Right atrium auricular region (tissue), 2 donors: Measurements from ENCODE around the gene CSK. TPM values are rescaled to one million over a fixed set of nuclear protein-coding genes. Genes with fewer than 3 reads are reported as not detected.

ENCODE experiments used
- DNase-seq: peaks from one replicate; pipeline ENCODE4 v3.0.0-alpha.2; 2019; ENCODE audit warnings: low spot score
- H3K27ac ChIP-seq, 2 donors: fragments of 200-600 bp; sonication (generic); 1 replicate in 1 of 2; 2 replicates in 1 of 2; pipeline ENCODE4 v1.5.1; 2016 to 2019
- H3K27me3 ChIP-seq, 2 donors: fragments of 200-600 bp; sonication (generic); one replicate each; pipeline versions ENCODE4 v1.5.1 to v1.6.0; 2017 to 2019
- H3K36me3 ChIP-seq: fragments of 200-600 bp; sonication (generic); one replicate; pipeline ENCODE4 v1.5.1; 2016
- H3K4me1 ChIP-seq, 2 donors: fragments of 200-600 bp; sonication (generic); one replicate each; pipeline versions ENCODE4 v1.5.1 to v1.6.0; 2017 to 2019
- H3K4me3 ChIP-seq, 2 donors: fragments of 200-600 bp; sonication (generic); 1 replicate in 1 of 2; 2 replicates in 1 of 2; pipeline ENCODE4 v1.5.1; 2017 to 2019; ENCODE audit warnings: mild to moderate bottlenecking in 1 of 2, moderate library complexity in 1 of 2
- H3K9me3 ChIP-seq, 2 donors: fragments of 200-600 bp; sonication (generic); one replicate each; pipeline ENCODE4 v1.5.1; 2019
- total RNA-seq, 2 donors: library from RNA; depleted of rRNA; stranded (reverse); fragments of >200 nt; gene quantifications; one replicate each; pipeline ENCODE4 v1.1.0, GENCODE V29; 2016
- TF ChIP-seq, protein P1 (sequence below), 2 donors: fragments of 200-600 bp; sonication (generic); IDR thresholded peaks; one replicate each; pipeline ENCODE4 v1.5.1; 2019; ENCODE audit warnings: antibody characterized with exemption in 2 of 2

Gene CSK
- total RNA-seq, 2 donors from 2014 or later: 25.6 to 26.8 TPM

DNA sequence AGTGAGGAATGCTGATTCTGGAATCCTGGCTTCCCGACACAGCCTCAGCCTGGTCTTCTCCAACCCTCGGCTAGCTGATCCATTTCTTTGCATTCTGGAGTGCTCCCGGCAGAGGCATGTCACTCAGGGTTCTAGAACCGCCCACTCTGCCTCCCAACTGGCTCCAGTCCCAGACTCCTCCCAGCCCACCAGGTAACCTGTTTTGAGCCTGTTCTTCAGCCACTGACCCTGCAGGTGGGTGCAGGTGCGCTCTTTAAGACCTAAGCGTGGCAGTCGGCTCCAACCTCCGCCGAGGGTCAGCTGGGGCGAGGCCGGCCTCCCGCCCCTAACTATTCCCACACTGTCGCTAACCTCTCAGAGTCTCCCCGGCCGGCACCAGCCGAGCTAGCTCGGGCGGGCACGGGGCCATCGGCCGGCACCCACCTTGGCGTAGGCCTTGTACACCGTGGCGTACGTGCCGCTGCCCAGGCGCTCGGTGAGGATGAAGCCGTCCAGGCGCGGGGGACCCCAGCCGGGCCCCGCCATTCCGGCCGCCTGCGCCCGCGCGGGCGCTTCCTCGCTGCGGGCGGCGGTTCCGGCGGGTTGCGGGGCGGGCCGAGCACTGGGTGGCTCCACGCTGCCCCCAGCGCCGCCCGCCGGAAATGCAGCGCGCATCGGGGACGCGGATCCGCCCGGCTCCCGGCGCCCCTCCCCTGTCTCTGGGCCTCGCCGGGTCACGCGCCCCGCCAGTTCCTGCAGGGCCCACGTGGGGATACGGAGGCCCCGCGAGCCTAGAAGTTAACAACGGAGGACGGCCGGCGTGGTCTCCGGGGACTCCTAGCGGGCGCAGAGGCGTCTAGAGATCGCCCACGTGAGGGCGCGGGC lies 60.9 kb downstream of the CSK start, which contains the start of gene ULK3:
Gene ULK3 (minus strand): TSS at position 576 of the 864 bp plus-strand sequence. CDS start 51 bp downstream, at position 525.
- Histone ChIP-seq H3K27me3 (no peaks in the 10 kb centered on the region), H3K4me3 (peak within 1 kb of the TSS; percentile 80 to 88), H3K27ac (peak within 1 kb of the TSS; percentile 92 to 93), H3K4me1 (peaks cover 0 to 28% of the 10 kb centered on the region in 2 donors), H3K36me3 (peaks cover 33% of the 10 kb centered on the region), H3K9me3 (no peaks in the 10 kb centered on the region)
- TF ChIP-seq, protein P1, sequence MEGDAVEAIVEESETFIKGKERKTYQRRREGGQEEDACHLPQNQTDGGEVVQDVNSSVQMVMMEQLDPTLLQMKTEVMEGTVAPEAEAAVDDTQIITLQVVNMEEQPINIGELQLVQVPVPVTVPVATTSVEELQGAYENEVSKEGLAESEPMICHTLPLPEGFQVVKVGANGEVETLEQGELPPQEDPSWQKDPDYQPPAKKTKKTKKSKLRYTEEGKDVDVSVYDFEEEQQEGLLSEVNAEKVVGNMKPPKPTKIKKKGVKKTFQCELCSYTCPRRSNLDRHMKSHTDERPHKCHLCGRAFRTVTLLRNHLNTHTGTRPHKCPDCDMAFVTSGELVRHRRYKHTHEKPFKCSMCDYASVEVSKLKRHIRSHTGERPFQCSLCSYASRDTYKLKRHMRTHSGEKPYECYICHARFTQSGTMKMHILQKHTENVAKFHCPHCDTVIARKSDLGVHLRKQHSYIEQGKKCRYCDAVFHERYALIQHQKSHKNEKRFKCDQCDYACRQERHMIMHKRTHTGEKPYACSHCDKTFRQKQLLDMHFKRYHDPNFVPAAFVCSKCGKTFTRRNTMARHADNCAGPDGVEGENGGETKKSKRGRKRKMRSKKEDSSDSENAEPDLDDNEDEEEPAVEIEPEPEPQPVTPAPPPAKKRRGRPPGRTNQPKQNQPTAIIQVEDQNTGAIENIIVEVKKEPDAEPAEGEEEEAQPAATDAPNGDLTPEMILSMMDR (IDR thresholded peaks at IDR 0.05): peak; percentile 76 to 83
- DNase-seq: peak; percentile 92

DNA sequence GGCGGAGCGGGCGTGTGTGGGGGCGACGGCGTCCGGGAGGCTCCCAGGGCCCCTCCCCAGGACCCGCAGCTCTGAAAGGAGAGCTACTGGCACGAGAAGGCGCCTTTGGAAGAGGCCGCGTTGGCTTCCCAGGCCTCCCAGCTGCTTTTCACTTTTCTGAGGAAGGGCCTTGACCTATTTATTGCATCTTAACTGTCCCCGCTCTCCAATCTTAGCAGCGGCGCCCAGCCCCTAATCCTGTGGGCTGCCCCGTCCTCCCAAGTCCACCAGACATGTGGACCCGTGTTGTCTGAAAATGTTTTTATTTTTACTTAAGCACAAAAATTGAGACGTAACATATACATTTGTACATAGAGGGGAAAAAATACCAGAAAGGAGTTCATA lies 61.6 kb downstream of the CSK start:
- Histone ChIP-seq H3K9me3 (no peaks in the 10 kb centered on the region), H3K4me1 (peaks cover 0 to 29% of the 10 kb centered on the region in 2 donors), H3K27ac (peak overlapping the region; percentile 92 to 93), H3K27me3 (no peaks in the 10 kb centered on the region), H3K36me3 (peaks cover 39% of the 10 kb centered on the region), H3K4me3 (peak overlapping the region; percentile 80 to 88)
- TF ChIP-seq, protein P1 (IDR thresholded peaks at IDR 0.05): peak in 1 of 2 donors; percentile 34
- DNase-seq: no peak

DNA sequence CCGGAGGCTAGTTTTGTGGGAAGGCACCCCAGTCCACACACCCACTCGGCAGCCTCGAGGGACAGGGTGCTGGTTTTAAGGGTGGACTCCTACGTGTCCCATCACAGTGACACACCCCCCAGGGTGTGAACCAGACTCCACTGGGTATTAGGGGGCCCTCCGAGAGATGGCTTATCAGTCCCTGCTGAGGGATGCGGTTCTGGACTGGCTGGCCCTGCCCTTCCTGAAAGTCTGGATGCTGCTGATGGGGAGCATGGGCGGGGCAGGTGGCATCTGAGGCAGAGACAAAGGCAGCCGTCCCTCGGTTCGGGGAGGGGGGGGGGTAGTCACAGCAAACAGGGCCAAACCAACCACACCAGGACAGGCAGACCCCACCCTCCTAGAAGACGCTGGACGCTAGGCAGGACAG lies 62.0 kb downstream of the CSK start:
- TF ChIP-seq, protein P1 (IDR thresholded peaks at IDR 0.05): no peak
- DNase-seq: no peak
- H3K9me3 ChIP-seq: no peaks in the 10 kb centered on the region
- H3K4me3 ChIP-seq: peak overlapping the region in 1 of 2 donors; percentile 80
- peak overlapping the region; percentile 92 to 93 for H3K27ac ChIP-seq
- H3K27me3 ChIP-seq: no peaks in the 10 kb centered on the region
- peaks cover 39% of the 10 kb centered on the region for H3K36me3 ChIP-seq
- H3K4me1 ChIP-seq: peaks cover 0 to 29% of the 10 kb centered on the region in 2 donors

DNA sequence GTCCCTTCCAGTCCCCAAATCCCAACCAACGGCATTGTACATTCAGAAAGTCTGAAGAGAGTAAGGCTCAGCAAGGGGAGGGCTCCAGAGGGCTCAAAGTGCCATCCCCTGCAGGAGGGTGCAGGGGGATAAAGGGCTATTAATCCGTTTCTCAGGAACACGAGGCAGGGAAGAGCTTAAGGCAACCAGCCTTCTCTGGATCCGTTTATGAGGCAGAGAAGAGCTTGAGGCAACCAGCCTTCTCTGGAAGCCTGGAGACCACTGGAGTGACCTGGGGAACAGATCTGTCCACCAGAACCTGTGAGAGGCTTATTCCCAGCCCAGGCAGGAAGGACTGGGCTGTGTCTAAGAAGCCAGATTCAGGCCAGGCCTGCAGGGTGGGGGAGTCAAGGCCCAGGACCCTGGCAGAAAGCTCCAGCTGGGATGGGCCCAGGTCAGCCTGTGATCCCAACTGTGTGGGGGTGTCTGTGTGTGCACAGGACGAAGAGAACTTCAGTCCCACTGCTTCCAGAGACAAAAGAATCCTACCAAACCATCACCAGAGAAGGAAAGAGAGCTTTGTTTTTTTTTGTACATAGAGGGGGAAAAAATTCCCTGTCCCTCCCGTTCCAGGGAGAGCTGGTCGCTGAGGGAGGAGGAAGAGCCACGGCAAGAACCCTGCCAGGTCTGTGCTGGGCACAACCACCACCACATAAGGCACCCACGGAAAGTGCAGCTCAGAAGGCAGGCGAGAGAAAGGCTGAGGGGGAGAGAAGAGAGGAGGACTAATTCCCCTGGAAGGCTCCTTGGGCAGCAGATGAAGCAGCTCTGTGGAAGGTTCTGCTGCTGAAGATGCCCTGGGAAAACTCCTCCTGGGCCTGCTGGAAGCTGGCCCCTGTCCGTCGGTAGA lies 62.7 kb downstream of the CSK start:
- H3K27ac ChIP-seq: peak overlapping the region in 1 of 2 donors; percentile 93
- no peak for DNase-seq
- no peaks in the 10 kb centered on the region for H3K27me3 ChIP-seq
- peaks cover 43% of the 10 kb centered on the region for H3K36me3 ChIP-seq
- TF ChIP-seq, protein P1 (IDR thresholded peaks at IDR 0.05): no peak
- H3K4me1 ChIP-seq: peaks cover 0 to 29% of the 10 kb centered on the region in 2 donors
- no peaks in the 10 kb centered on the region for H3K9me3 ChIP-seq
- no peak overlapping the region for H3K4me3 ChIP-seq

DNA sequence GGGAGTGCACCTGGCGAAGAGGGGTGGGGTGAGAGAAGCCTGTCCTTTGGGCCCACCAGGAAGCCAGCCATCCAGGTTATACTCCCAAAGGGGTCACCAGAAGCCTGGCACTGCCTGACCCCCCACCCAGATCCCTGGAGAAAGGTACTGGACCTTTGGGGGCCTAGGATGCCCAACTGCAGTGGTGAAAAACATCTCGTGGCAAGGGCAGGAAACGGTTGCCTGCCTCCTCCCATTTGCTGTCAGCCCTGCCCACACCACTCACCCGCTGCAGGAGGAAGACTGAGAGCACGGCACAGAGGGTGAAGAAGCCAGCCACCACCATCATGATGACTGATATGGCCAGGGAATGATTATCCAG lies 63.3 kb downstream of the CSK start:
- TF ChIP-seq, protein P1 (IDR thresholded peaks at IDR 0.05): no peak
- peaks cover 0 to 29% of the 10 kb centered on the region in 2 donors for H3K4me1 ChIP-seq
- no peak for DNase-seq

More for the DNA sequence above, 63.3 kb downstream of the CSK start:
- H3K4me3 ChIP-seq: no peak overlapping the region
- H3K27ac ChIP-seq: no peak overlapping the region
- peaks cover 43% of the 10 kb centered on the region for H3K36me3 ChIP-seq
- no peaks in the 10 kb centered on the region for H3K27me3 ChIP-seq
- no peaks in the 10 kb centered on the region for H3K9me3 ChIP-seq
